PC-3 (cell line): ENCODE data around the gene TNFSF10. TPM values are rescaled to one million over a fixed set of nuclear protein-coding genes. Genes with fewer than 3 reads are reported as not detected.

Experiments
- ATAC-seq: fragments of 200-7000 bp; cut with Tn5 transposase; 2 replicates; pipeline ENCODE4 v1.9.1; 2020; ENCODE audit warnings: mild to moderate bottlenecking, moderate library complexity
- BruUV-seq: library from RNA; stranded (reverse); fragments of 400-500 nt; replicated peaks from 2 replicates; lab custom pipeline; 2021; lab: Mats Ljungman, UMichigan
- CTCF ChIA-PET: fragments of 300-600 bp; sonication (Branson Sonifier 250); formaldehyde crosslinking; loops from one replicate; lab custom pipeline; 2022; ENCODE audit warnings: antibody characterized with exemption; lab: Charles Lee
- POLR2A ChIA-PET: fragments of 300-600 bp; sonication (Branson Sonifier 250); formaldehyde crosslinking; loops from one replicate; lab custom pipeline; 2022; ENCODE audit warnings: antibody characterized with exemption; ENCODE audit not compliant: unreplicated experiment; lab: Charles Lee
- DNase-seq: peaks from one replicate; pipeline ENCODE4 v3.0.0-alpha.2; 2015
- H2AFZ ChIP-seq: fragments of 300-600 bp; sonication (generic); 2 replicates; pipeline ENCODE4 v1.6.0; 2016; ENCODE audit warnings: antibody characterized with exemption, low read length
- H3F3A ChIP-seq: fragments of 300-600 bp; sonication (generic); one replicate; pipeline ENCODE4 v1.6.0; 2017; ENCODE audit warnings: antibody characterized with exemption, low read length, control low read depth, mild to moderate bottlenecking; ENCODE audit not compliant: unreplicated experiment
- H3K27ac ChIP-seq: fragments of 300-600 bp; sonication (generic); 2 replicates; pipeline ENCODE4 v1.5.1; 2016; ENCODE audit warnings: mild to moderate bottlenecking, low read length
- H3K27me3 ChIP-seq: fragments of 300-600 bp; sonication (generic); 2 replicates; pipeline ENCODE4 v1.6.1; 2016; ENCODE audit warnings: low read length, mixed read lengths
- H3K36me3 ChIP-seq: fragments of 300-600 bp; sonication (generic); 2 replicates; pipeline ENCODE4 v1.6.1; 2016; ENCODE audit warnings: low read depth, mixed run types, low read length, mixed read lengths
- H3K4me1 ChIP-seq: fragments of 300-600 bp; sonication (generic); 2 replicates; pipeline ENCODE4 v1.5.1; 2016; ENCODE audit warnings: low read length; ENCODE audit not compliant: insufficient read depth
- H3K4me2 ChIP-seq: fragments of 300-600 bp; sonication (generic); 2 replicates; pipeline ENCODE4 v1.6.0; 2016; ENCODE audit warnings: low read length
- H3K4me3 ChIP-seq: fragments of 300-600 bp; sonication (generic); 2 replicates; pipeline ENCODE4 v1.5.1; 2016; ENCODE audit warnings: mild to moderate bottlenecking, low read length, mixed read lengths
- H3K79me2 ChIP-seq: fragments of 300-600 bp; sonication (generic); 2 replicates; pipeline ENCODE4 v1.6.1; 2017; ENCODE audit warnings: low read length, mixed read lengths
- H3K9ac ChIP-seq: fragments of 300-600 bp; sonication (generic); 2 replicates; pipeline ENCODE4 v1.6.0; 2016; ENCODE audit warnings: mild to moderate bottlenecking, low read length
- H3K9me2 ChIP-seq: fragments of 300-600 bp; sonication (generic); replicated peaks from 2 replicates; pipeline ENCODE4 v1.6.1; 2016; ENCODE audit warnings: mixed run types, low read length, mixed read lengths
- H3K9me3 ChIP-seq: fragments of 300-600 bp; sonication (generic); 2 replicates; pipeline ENCODE4 v1.6.1; 2016; ENCODE audit warnings: low read length, mixed read lengths
- H4K20me1 ChIP-seq: fragments of 300-600 bp; sonication (generic); 2 replicates; pipeline ENCODE4 v1.6.1; 2016; ENCODE audit warnings: low read length, mixed read lengths
- EZH2 ChIP-seq: fragments of 300-600 bp; sonication (generic); IDR thresholded peaks from one replicate; pipeline ENCODE4 v1.6.1; 2017; ENCODE audit warnings: antibody characterized with exemption, mild to moderate bottlenecking, low read length; ENCODE audit not compliant: unreplicated experiment
- EZH2phosphoT487 ChIP-seq: fragments of 300-600 bp; sonication (generic); IDR thresholded peaks from 2 replicates; pipeline ENCODE4 v1.6.1; 2018; ENCODE audit warnings: mild to moderate bottlenecking, antibody characterized with exemption, low read length, borderline replicate concordance
- intact Hi-C: fragments of 100-400 bp; cut with micrococcal nuclease; formaldehyde crosslinking; loops from 2 replicates; pipeline ENCODE4 v1.9.0; 2023
- total RNA-seq: library from RNA; depleted of rRNA; stranded (reverse); fragments of >200 nt; gene quantifications from 2 replicates; pipeline ENCODE4 v1.2.3, GENCODE V29; 2014
- TF ChIP-seq, protein P1 (sequence below): fragments of 300-600 bp; sonication (generic); conservative IDR thresholded peaks from 2 replicates; pipeline ENCODE4 v1.5.1; 2017; ENCODE audit warnings: antibody characterized with exemption, low read depth, mild to moderate bottlenecking, low read length

The TNFSF10 gene
- total RNA-seq, 1 experiment from 2014 or later: 0.58 TPM

GRCh38 chr3:172464306-172464705, 58.9 kb downstream of the TNFSF10 start:
- peaks cover 14% of the 10 kb centered on the region for H3K4me1 ChIP-seq
- ATAC-seq: no peak
- CTCF ChIA-PET: interaction anchor here (0.6 kb wide), 1 partner anchor 92 kb away, joined by 3 read pairs; no protein-coding TSS in a partner anchor
- POLR2A ChIA-PET: no interaction called here
- H3K27me3 ChIP-seq: no peaks in the 10 kb centered on the region
- H3K79me2 ChIP-seq: no peaks in the 10 kb centered on the region
- no peaks in the 10 kb centered on the region for H3K9me2 ChIP-seq
- no peaks in the 10 kb centered on the region for H3K9me3 ChIP-seq
- TF ChIP-seq EZH2phosphoT487 (no peak), EZH2 (no peak)
- TF ChIP-seq, protein P1, sequence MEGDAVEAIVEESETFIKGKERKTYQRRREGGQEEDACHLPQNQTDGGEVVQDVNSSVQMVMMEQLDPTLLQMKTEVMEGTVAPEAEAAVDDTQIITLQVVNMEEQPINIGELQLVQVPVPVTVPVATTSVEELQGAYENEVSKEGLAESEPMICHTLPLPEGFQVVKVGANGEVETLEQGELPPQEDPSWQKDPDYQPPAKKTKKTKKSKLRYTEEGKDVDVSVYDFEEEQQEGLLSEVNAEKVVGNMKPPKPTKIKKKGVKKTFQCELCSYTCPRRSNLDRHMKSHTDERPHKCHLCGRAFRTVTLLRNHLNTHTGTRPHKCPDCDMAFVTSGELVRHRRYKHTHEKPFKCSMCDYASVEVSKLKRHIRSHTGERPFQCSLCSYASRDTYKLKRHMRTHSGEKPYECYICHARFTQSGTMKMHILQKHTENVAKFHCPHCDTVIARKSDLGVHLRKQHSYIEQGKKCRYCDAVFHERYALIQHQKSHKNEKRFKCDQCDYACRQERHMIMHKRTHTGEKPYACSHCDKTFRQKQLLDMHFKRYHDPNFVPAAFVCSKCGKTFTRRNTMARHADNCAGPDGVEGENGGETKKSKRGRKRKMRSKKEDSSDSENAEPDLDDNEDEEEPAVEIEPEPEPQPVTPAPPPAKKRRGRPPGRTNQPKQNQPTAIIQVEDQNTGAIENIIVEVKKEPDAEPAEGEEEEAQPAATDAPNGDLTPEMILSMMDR: no peak
- no peak overlapping the region for H3K9ac ChIP-seq
- intact Hi-C loops: no loop called here
- no peak overlapping the region for H2AFZ ChIP-seq
- H4K20me1 ChIP-seq: no peaks in the 10 kb centered on the region
- no TSS peak for BruUV-seq
- no peak for DNase-seq
- H3F3A ChIP-seq: no peaks in the 10 kb centered on the region
- H3K36me3 ChIP-seq: no peaks in the 10 kb centered on the region
- H3K4me2 ChIP-seq: no peak overlapping the region
- H3K27ac ChIP-seq: no peak overlapping the region
- H3K4me3 ChIP-seq: no peak overlapping the region

- Histone ChIP-seq H3K4me3 (no peak overlapping the region), H3K79me2 (no peaks in the 10 kb centered on the region), H2AFZ (no peak overlapping the region), H3K9me3 (no peaks in the 10 kb centered on the region), H3K4me1 (no peaks in the 10 kb centered on the region), H3K9ac (no peak overlapping the region), H3K27me3 (no peaks in the 10 kb centered on the region), H3K27ac (no peak overlapping the region), H3K4me2 (no peak overlapping the region), H4K20me1 (no peaks in the 10 kb centered on the region), H3K9me2 (no peaks in the 10 kb centered on the region), H3F3A (no peaks in the 10 kb centered on the region), H3K36me3 (no peaks in the 10 kb centered on the region)
- ChIA-PET CTCF (interaction anchor here (0.5 to 1.0 kb wide), 11 partner anchors 15 to 837 kb away, joined by 3 to 16 read pairs (median 4); no protein-coding TSS in a partner anchor), POLR2A (no interaction called here)
- TF ChIP-seq, protein P1: peak; percentile 93
- TF ChIP-seq EZH2phosphoT487: no peak
- TF ChIP-seq EZH2: no peak
- peak; percentile 68 for DNase-seq
- peak; percentile 37; the same call in 1 of the 2 replicates for ATAC-seq
- intact Hi-C loops: no loop called here
- no TSS peak for BruUV-seq
These were observed 61.6 kb downstream of the TNFSF10 start for GRCh38 chr3:172461530-172462138.

GRCh38 chr3:172456404-172456803, 66.8 kb downstream of the TNFSF10 start:
- no TSS peak for BruUV-seq
- H3K9ac ChIP-seq: no peak overlapping the region

More at GRCh38 chr3:172456404-172456803, 66.8 kb downstream of the TNFSF10 start:
- Histone ChIP-seq H3K4me2 (no peak overlapping the region), H2AFZ (no peak overlapping the region), H3K79me2 (no peaks in the 10 kb centered on the region), H4K20me1 (no peaks in the 10 kb centered on the region), H3K36me3 (no peaks in the 10 kb centered on the region), H3K27me3 (no peaks in the 10 kb centered on the region), H3K9me3 (no peaks in the 10 kb centered on the region), H3K27ac (no peak overlapping the region), H3K4me1 (0 out of 2 replicates have a peak, but pooled peaks cover 7% of the 10 kb centered on the region), H3K9me2 (no peaks in the 10 kb centered on the region), H3F3A (no peaks in the 10 kb centered on the region), H3K4me3 (no peak overlapping the region)
- no peak for ATAC-seq
- intact Hi-C loops: no loop called here
- ChIA-PET CTCF (no interaction called here), POLR2A (no interaction called here)
- TF ChIP-seq EZH2phosphoT487 (no peak), EZH2 (no peak)
- TF ChIP-seq, protein P1: no peak
- no peak for DNase-seq
